Heart right ventricle (tissue), 16 donors: ENCODE measurements around the gene TENT5C. TPM values are rescaled to one million over a fixed set of nuclear protein-coding genes. Genes with fewer than 3 reads are reported as not detected.
A peak's percentile ranks its signal among the peaks of the same experiment; 100 is the strongest.

Source experiments
- ATAC-seq, 8 donors: fragments of 200-7000 bp; cut with Tn5 transposase; one replicate each; pipeline ENCODE4 v1.9.1; 2020; ENCODE audit warnings: mild to moderate bottlenecking in 8 of 8, moderate library complexity in 8 of 8, moderate number of reproducible peaks in 1 of 8
- DNase-seq, 2 donors: peaks; one replicate each; pipeline ENCODE4 v3.0.0-alpha.2; 2020
- H3K27ac ChIP-seq, 10 donors: fragments of 200-600 bp; sonication (generic) in 2 of 10; one replicate each; pipeline versions ENCODE4 v1.5.0 to v1.8.0; 2020 to 2022; ENCODE audit warnings: mild to moderate bottlenecking in 3 of 10
- H3K27me3 ChIP-seq, 7 donors: fragments of 200-600 bp; one replicate each; pipeline ENCODE4 v1.8.0; 2021 to 2022; ENCODE audit warnings: mild to moderate bottlenecking in 2 of 7
- H3K36me3 ChIP-seq, 9 donors: fragments of 200-600 bp; sonication (generic) in 1 of 9; one replicate each; pipeline versions ENCODE4 v1.5.0 to v1.8.0; 2020 to 2022; ENCODE audit warnings: mild to moderate bottlenecking in 2 of 9
- H3K4me1 ChIP-seq, 9 donors: fragments of 200-600 bp; sonication (generic) in 1 of 9; one replicate each; pipeline versions ENCODE4 v1.5.0 to v1.8.0; 2020 to 2022; ENCODE audit warnings: mild to moderate bottlenecking in 4 of 9
- H3K4me3 ChIP-seq, 10 donors: fragments of 200-600 bp; sonication (generic) in 2 of 10; one replicate each; pipeline versions ENCODE4 v1.5.0 to v1.8.0; 2020 to 2022; ENCODE audit warnings: mild to moderate bottlenecking in 7 of 10, moderate library complexity in 2 of 10
- H3K9me3 ChIP-seq, 11 donors: fragments of 200-600 bp in 10 of 11; sonication (generic) in 2 of 11; one replicate each; pipeline versions ENCODE4 v1.5.0 to v1.8.0; 2013 to 2022; ENCODE audit warnings: mild to moderate bottlenecking in 2 of 11, control low read depth in 1 of 11, moderate library complexity in 1 of 11
- WGBS, 2 donors: extraction: QIAGEN DNeasy Blood & Tissue Kit; methylation state at CpG; one replicate each; pipeline ENCODE4 v1.1.7; 2013; ENCODE audit warnings: inconsistent platforms in 1 of 2; 5-methylcytosine and 5-hydroxymethylcytosine counted together
- intact Hi-C, 10 donors: fragments of 100-400 bp; cut with DNase I; formaldehyde crosslinking; loops; one replicate each; pipeline versions ENCODE4 v1.11.1 to v1.14.2; 2022
- polyA plus RNA-seq, 2 donors: library from polyadenylated mRNA; stranded (reverse); fragments of 200-250 nt; gene quantifications; one replicate each; pipeline ENCODE4 v1.2.3, GENCODE V29; 2013
- total RNA-seq, 10 donors: library from RNA; stranded (reverse); fragmentation: NEBNext Ultra II Directional in 3 of 10; extraction: Animal tissue kit (Norgen Biotek cat#: 25700) in 3 of 10; gene quantifications; one replicate each; pipeline versions ENCODE4 v1.2.1 to v1.2.4, GENCODE V29; 2021 to 2023
- TF ChIP-seq, protein P1 (sequence below), 9 donors: fragments of 200-600 bp; sonication (generic) in 2 of 9; IDR thresholded peaks; one replicate each; pipeline versions ENCODE4 v1.5.0 to v1.8.0; 2021 to 2022; ENCODE audit warnings: antibody characterized with exemption in 9 of 9, mild to moderate bottlenecking in 5 of 9, moderate library complexity in 1 of 9
- donor health status: Arrhythmogenic right ventricular cardiomyopathy.
- donor health status: ischemic (EF 13 %, LVEDD 7.1; RV severe dilation, severe dysfunction).
- donor health status: healthy with polysubstance abuse.
- donor health status: DM: no; HTN: yes; CAD: no.
- donor health status: DM: no; HTN: no; CAD: no.
- donor health status: ischemic (EF 25% LVEDD 6.9; RV normal size, moderate dysfunction).
- donor health status: ischemic (EF 25% LVEDD 5.7; RV mildly dilated, moderate dysfunction).
- donor health status: healthy.
- donor health status: DM: yes; HTN: yes; CAD: no.
- donor health status: Ischemic cardiomyopathy.
- donor health status: ischemic (EF 35%, LVEDD 5.7; RV mildly dilated, moderate dysfunction).
- donor health status: nonischemic (EF 11% LVEDD 7.7; RV severe dilation, severe dysfunction).
- donor health status: DM: yes; HTN: yes; CAD: no.
- donor health status: PGD.
- donor health status: ischemic (EF 29% LVEDD 5.4; RV normal size, mild dysfunction).
- donor health status: nonischemic (EF 23%, LVEDD 6.1; RV moderate dilation, normal function).

The TENT5C gene
- total and polyA plus RNA-seq, 12 donors, result 3.1 to 23.1 (median 10.2) TPM

DNA sequence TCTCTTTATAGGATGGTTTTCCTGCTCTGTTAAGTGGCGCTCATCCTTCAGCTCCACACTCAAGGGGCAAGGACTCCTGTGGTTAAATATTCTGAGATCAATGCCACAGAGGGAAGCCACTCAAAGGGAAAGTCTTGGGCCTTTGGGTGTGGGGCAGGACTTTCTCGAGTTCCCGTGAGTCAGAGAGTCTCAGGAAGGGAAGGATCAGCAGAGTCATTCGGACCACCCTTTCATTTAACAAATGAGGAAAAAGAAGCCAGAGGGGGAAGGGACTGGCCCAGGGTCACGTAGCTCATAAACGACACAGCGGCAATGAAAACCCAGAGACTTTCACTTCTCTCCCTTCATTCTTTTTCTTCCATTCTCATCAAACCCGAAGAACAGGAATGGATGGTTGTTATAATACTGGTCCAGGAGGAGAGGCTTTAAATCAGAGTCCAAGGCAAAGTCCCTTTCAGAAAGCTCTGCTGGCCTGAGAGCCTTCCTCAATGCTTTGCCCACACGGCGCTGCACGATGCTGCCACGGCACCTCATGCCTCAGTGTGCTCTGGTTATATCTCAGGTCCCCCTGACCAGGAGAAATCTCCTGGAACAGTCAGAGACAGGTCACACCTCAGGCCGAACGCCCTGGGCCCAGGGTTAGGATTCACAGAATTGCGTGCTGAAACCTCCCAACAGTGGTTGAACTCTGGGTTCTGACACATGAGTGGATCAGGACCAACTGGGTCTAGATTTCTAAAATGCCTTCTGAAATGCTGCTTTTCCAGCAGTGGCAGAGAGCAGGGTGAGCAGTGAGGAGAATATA is 65.3 kb downstream of the TENT5C start:
- intact Hi-C loops, result loop anchor here in 4 of 10 donors (5.0 kb wide), 3 partner anchors 59 to 139 kb away; no protein-coding TSS in a partner anchor
- Histone ChIP-seq H3K27me3 (no peaks in the 10 kb centered on the region), H3K4me3 (no peak overlapping the region), H3K36me3 (no peaks in the 10 kb centered on the region), H3K4me1 (peaks cover 4 to 56% (median 31%) of the 10 kb centered on the region in 9 donors), H3K27ac (peak overlapping the region in 9 of 10 donors; percentile 9 to 77 (median 62)), H3K9me3 (no peaks in the 10 kb centered on the region)
- ATAC-seq (no peak), DNase-seq (no peak)
- TF ChIP-seq, protein P1, sequence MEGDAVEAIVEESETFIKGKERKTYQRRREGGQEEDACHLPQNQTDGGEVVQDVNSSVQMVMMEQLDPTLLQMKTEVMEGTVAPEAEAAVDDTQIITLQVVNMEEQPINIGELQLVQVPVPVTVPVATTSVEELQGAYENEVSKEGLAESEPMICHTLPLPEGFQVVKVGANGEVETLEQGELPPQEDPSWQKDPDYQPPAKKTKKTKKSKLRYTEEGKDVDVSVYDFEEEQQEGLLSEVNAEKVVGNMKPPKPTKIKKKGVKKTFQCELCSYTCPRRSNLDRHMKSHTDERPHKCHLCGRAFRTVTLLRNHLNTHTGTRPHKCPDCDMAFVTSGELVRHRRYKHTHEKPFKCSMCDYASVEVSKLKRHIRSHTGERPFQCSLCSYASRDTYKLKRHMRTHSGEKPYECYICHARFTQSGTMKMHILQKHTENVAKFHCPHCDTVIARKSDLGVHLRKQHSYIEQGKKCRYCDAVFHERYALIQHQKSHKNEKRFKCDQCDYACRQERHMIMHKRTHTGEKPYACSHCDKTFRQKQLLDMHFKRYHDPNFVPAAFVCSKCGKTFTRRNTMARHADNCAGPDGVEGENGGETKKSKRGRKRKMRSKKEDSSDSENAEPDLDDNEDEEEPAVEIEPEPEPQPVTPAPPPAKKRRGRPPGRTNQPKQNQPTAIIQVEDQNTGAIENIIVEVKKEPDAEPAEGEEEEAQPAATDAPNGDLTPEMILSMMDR (IDR thresholded peaks at IDR 0.05), result no peak
- WGBS, 2 donors, result 88% methylated on average over 15 of the region's 15 CpGs

DNA sequence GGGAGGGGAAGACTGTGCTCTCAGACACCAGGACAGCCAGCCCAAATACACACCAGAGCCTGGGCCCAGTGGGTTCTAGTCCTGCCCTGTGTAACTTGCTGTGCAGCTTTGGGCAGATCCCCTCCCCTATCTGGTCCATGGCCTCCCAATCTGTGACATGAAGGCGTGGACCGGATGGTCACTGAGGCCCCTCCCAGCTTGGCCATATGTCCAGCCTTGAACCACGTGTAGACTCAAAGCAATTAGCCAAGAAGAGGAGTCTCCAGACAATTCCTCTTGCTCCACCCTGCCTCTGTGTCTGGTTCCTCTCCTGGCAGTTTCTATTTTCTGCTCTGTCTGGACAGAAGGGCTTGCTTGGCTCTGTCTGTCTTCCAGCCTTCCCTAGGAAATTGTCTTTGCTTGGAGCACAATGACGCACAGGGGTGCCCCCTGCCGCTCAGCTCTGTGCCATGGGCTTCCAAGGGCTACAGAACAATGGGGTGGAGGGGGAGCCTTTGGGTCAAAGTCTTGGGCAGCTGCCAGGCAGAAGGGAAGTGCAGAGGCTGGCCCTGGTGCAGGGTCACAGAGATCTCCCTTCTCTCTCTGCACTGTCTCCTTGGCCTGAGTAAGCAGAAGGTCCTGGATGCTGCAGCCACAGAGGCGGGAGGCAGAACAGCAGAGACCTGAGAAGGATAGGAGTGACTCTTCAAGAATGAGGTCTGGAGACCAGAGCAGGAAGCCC is 66.1 kb downstream of the TENT5C start:
- H3K27me3 ChIP-seq, result no peaks in the 10 kb centered on the region
- intact Hi-C loops, result loop anchor here in 6 of 10 donors (1.0 to 5.0 kb wide), 5 partner anchors 60 to 140 kb away; no protein-coding TSS in a partner anchor
- H3K9me3 ChIP-seq, result no peaks in the 10 kb centered on the region
- no peaks in the 10 kb centered on the region for H3K36me3 ChIP-seq
- DNase-seq (peak; percentile 59 to 64), ATAC-seq (peak; percentile 36 to 85 (median 82))
- peaks cover 7 to 64% (median 35%) of the 10 kb centered on the region in 9 donors for H3K4me1 ChIP-seq
- peak overlapping the region; percentile 9 to 77 (median 60) for H3K27ac ChIP-seq
- TF ChIP-seq, protein P1 (IDR thresholded peaks at IDR 0.05), result peak in 7 of 9 donors; percentile 10 to 61 (median 47)
- WGBS, 2 donors, result 35 to 44% methylated on average over 6 of the region's 6 CpGs
- no peak overlapping the region for H3K4me3 ChIP-seq

DNA sequence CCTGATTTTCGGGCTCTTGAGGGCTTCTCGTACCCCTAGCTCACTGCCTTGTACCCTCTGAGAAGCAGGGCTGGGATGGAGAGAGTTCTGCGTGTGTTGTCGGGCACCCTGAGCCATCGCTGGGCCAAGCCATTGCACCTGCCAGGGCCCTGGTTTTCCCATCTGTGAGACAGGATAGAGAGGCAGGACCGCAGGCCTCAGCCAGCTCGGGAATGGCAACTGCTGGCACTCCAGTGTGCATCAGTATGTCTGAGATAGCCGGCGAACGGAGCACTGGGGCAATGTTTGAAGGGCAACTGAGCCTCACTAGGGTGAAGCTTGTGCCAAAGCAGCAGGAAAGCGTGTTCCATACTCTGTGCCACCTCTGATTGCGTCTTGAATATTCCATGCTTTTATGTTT is 66.9 kb downstream of the TENT5C start:
- intact Hi-C loops, result loop anchor here in 6 of 10 donors (1.0 to 5.0 kb wide), 5 partner anchors 60 to 140 kb away; no protein-coding TSS in a partner anchor

More for the DNA sequence above, 66.9 kb downstream of the TENT5C start:
- H3K27ac ChIP-seq, result peak overlapping the region in 8 of 10 donors; percentile 24 to 77 (median 64)
- H3K9me3 ChIP-seq, result no peaks in the 10 kb centered on the region
- H3K36me3 ChIP-seq, result no peaks in the 10 kb centered on the region
- H3K4me3 ChIP-seq, result no peak overlapping the region
- TF ChIP-seq, protein P1 (IDR thresholded peaks at IDR 0.05), result no peak
- DNase-seq, result peak; percentile 48 to 56
- H3K4me1 ChIP-seq, result peaks cover 7 to 72% (median 35%) of the 10 kb centered on the region in 9 donors
- H3K27me3 ChIP-seq, result no peaks in the 10 kb centered on the region
- ATAC-seq, result peak in 7 of 8 donors; percentile 39 to 83 (median 69)
- WGBS, 2 donors, result 62 to 72% methylated on average over 12 of the region's 12 CpGs
